Measurements from ENCODE around the gene MARCHF5. TPM values are rescaled to one million over a fixed set of nuclear protein-coding genes. Genes with fewer than 3 reads are reported as not detected.
"Not testable (repeated sequence)": the region's sequence is repeated elsewhere in the genome, so short reads cannot be mapped to it uniquely, and the experiment has no call there.

The MARCHF5 gene
- polyA plus RNA-seq, 1 donor from 2014 or later = 21.1 TPM

DNA sequence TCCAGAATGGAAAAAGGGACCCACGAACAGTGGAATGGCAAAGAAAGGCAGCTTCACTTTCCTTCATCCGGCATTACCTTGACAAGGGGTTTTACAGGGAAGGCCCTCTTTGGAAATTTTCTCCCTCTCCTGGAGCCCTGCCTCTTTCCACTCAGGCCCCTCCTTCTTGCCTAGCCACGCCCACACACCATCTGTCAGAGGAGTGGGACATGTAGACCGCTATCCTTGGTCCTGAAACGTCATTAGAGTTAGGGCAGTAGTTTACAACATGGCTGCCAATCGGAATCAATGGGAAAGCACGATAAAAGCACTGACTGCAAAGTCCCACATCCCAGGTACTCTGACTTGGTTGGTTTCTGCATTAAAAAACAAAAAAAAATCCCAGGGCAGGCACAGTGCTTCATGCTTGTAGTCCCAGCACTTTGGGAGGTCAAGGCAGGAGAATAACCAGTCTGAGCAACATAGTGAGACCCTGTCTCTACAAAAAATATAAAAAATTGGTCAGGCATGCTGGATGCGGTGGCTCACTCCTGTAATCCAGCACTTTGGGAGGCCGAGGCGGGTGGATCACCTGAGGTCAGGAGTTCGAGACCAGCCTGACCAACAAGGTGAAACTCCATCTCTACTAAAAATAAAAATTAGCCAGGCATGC, 96.4 kb downstream of the MARCHF5 start:
- H3K9me3 Mint-ChIP-seq = peaks cover 0 to 4% (median 3%) of the 10 kb centered on the region in 3 donors
- no peaks in the 10 kb centered on the region for H3K4me1 Mint-ChIP-seq
- H3K36me3 Mint-ChIP-seq = peaks cover 2% of the 10 kb centered on the region
- H3K27me3 Mint-ChIP-seq = peaks cover 9% of the 10 kb centered on the region
- no peak overlapping the region for H3K27ac Mint-ChIP-seq
- no peak overlapping the region for H3K4me3 Mint-ChIP-seq

- H3K4me3 Mint-ChIP-seq, H3K9me3 Mint-ChIP-seq, H3K36me3 Mint-ChIP-seq, H3K27ac Mint-ChIP-seq, H3K4me1 Mint-ChIP-seq: not testable (repeated sequence)
- peaks cover 11% of the 10 kb centered on the region for H3K27me3 Mint-ChIP-seq
Observed at GRCh38 chr10:92393173-92393572, 102.2 kb downstream of the MARCHF5 start.

- Mint-ChIP-seq H3K36me3 (peaks cover 4% of the 10 kb centered on the region), H3K4me1 (no peaks in the 10 kb centered on the region), H3K9me3 (peaks cover 0 to 12% (median 3%) of the 10 kb centered on the region in 3 donors), H3K27ac (no peak overlapping the region), H3K27me3 (peaks cover 4% of the 10 kb centered on the region), H3K4me3 (no peak overlapping the region)
Observed at GRCh38 chr10:92395271-92395670, 104.3 kb downstream of the MARCHF5 start.

DNA sequence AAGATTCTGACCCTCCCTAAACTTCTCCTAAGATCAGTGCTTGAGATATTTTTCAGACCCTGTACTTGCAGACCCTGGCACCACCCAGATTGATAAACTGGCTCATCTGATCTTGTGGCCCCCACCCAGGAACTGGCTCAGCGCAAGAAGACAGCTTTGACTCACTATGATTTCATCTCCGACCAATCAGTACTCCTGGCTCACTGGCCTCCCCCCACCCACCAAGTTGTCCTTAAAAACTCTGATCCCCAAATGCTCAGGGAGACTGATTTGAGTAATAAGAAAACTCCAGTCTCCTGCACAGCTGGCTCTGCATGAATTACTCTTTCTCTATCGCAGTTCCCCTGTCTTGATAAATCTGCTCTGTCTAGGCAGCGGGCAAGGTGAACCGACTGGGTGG, 111.3 kb downstream of the MARCHF5 start:
- H3K27ac Mint-ChIP-seq = peak overlapping the region in 2 of 3 donors; percentile 29 to 43
- not testable (repeated sequence) for H3K4me1 Mint-ChIP-seq, H3K9me3 Mint-ChIP-seq, H3K4me3 Mint-ChIP-seq, H3K36me3 Mint-ChIP-seq, H3K27me3 Mint-ChIP-seq

Other genes starting within 250 kb of the MARCHF5 start
- 2.5 TPM for gene CPEB3, start 89 bp upstream of the MARCHF5 start, polyA plus RNA-seq

All from IgD-negative memory B cell (primary cell).